NCI-H524 (cell line): ENCODE data around the gene MYADML2.
A peak's percentile ranks its signal among the peaks of the same experiment; 100 is the strongest.

Experiments
- DNase-seq, 2 experiments: peaks; one replicate each; lab custom pipeline; 2025; lab: John Stamatoyannopoulos, UW

MYADML2 gene

GRCh38 chr17:81939881-81940385 is 7.1 kb downstream of the MYADML2 start:
- DNase-seq: no peak

DNA sequence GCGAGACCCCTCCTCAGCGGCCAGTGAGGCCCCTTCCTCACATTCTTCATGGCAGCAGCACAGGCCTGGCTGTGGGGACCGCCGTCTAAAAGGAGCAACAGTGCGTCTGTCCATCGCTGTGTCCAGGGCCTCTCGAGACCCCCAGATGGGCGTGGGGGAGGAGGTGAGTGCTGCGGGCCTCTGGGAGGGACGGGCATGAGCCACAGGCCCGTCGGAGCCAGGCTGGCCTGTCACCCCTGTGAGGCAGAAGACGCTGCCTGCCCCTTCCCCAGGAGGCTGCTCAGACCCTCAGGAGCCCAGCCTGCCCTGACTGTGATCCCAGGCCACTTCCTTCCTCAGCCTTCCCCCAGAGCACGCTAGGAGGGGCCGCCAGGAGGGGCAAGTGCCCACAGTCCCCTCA is 7.8 kb downstream of the MYADML2 start:
- no peak for DNase-seq

DNA sequence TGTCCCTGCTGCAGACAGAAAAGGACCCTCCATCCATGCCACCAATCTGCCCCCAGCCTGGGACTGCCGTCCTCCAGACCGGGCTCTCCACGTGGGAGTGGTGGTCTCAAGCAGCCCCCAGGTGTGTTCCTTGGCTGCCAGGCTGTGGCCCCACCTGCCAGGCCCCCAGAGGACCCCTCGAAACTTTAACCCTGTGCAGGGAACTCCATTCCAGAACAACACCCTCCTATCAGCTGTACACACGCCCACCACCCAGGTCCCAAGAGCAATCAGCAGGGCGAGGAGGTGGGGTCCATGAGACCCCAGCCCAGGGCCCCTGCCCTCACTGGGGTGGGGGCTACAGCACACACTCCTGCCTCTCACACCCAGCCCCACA is 11.3 kb downstream of the MYADML2 start:
- no peak for DNase-seq

- DNase-seq: no peak
Measured at GRCh38 chr17:81934850-81935708, 12.0 kb downstream of the MYADML2 start.

DNA sequence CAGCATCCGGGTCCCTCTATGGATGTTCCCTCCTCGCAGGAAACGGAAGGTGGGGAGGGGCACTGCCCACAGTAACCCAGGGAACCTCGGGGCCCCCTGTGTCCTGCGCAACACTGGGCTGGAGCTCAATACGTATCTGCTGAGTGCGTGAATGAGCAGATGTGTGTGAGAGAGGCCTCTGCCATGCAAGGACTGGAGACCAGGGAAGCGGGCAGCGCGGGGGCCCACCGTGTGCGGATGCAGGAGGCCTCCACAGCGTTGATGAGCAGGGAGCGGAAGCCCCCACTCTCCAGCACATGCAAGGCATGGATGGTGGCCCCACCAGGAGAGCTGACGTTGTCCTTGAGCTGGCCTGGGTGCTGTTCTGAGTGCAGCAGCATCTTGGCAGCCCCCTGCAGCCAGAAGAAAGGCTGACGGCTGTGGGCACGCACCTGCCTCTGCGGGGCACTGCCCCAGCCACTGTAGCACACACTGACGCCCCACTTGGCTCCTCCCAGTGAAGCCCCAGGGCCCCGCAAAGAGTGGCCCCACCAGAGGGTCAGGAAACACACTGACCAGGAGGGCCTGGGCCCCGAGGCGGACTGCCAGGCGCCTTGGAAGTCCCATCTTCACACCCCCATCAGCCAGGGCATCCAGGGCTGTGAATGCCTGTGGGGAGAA is 12.8 kb downstream of the MYADML2 start:
- DNase-seq: no peak

- no peak for DNase-seq
Measured at GRCh38 chr17:81933178-81933699, 13.8 kb downstream of the MYADML2 start.

- no peak for DNase-seq
Measured at GRCh38 chr17:81932333-81932983, 14.6 kb downstream of the MYADML2 start.

- DNase-seq: peak; percentile 92 to 98
Measured at GRCh38 chr17:81931557-81932332, 15.3 kb downstream of the MYADML2 start.

- DNase-seq: peak in 1 of 2 experiments; percentile 67
Measured at GRCh38 chr17:81931189-81931556, 15.9 kb downstream of the MYADML2 start.

GRCh38 chr17:81930142-81931125 is 16.6 kb downstream of the MYADML2 start:
- DNase-seq: peak; percentile 89 to 91

DNA sequence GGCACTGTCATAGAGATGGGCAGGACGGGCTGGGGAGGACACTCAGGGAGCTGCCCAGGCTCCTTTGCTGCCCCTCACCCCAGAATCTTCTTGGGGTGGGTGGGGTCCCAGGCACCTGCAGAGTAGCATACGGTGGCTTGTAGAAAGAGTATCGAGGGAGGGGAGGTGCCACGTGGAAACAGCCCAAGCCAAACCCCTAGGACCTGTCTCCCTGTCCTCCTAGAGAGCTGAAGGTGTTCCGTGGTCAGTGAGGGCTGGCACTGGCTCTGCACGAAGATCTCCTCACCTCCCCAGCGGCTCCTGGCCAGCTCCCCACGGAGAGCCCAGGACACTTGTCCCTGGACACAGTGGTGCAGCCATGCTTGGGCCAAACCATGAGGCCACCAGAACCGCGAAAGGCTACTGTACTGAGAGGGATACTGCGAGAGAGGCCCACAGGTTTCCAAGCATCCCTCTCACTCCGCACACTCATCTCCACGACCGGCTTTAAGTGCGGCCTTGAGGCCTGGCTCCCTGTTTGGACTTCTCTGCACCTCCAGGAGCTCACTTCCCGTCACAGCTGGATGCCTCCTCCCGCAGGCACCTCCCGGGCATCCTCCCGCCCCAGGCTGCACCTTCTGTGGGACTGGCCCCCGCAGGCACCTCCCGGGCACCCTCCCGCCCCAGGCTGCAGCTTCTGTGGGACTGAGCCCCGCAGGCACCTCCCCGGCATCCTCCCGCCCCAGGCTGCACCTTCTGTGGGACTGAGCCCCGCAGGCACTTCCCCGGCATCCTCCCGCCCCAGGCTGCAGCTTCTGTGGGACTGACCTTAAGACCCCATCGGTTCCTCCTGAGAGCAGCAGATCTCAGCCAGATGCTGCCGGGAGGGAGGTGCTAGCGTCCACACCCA is 17.5 kb downstream of the MYADML2 start:
- DNase-seq: peak in 1 of 2 experiments; percentile 26

GRCh38 chr17:81928544-81929252 is 18.3 kb downstream of the MYADML2 start:
- no peak for DNase-seq

- DNase-seq: peak; percentile 99
Measured at GRCh38 chr17:81927653-81928543, 19.1 kb downstream of the MYADML2 start, which contains the start of gene MAFG. Gene MAFG (minus strand): TSS chr17:81927735. CDS start chr17:81923185, 4,550 bp downstream.

- DNase-seq: no peak
Measured at GRCh38 chr17:81927152-81927652, 19.8 kb downstream of the MYADML2 start.

DNA sequence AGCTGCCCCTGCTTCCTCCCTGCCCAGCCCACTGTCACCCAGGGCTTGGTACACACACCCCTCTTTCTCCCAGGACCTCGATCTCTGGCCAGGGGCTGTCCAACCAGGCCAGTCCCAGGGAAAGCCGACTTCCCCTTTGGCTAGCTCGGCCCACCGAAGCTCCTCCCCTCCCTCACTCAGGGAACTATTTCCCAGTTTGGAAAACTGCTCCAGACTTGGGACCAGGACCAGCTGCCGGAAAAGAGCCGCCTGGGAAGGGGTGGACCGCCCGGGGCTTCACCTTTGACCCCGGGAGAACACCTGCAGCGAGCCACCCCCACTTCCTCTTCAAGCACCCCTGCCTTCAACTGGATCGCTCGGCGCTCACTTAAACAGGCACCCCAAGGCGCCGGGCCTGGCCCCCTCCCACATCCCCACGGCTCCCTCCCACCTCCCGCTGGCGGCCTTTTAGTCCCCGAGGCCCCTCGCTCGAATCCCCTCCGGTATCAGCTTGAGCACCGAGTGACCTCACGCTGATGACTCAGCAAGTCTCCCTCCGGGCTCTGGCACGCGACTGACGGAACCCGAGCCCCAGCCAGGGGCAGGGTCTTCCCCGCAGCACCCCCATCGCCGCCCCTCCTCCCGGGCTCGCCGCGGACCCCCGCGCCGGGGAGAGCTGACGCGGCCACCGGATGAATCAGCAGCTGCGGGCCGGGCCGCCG is 20.4 kb downstream of the MYADML2 start:
- DNase-seq: no peak

- DNase-seq: no peak
Measured at GRCh38 chr17:81925860-81926450, 21.1 kb downstream of the MYADML2 start.
